Measurements from ENCODE around the gene ARL3.

DNA sequence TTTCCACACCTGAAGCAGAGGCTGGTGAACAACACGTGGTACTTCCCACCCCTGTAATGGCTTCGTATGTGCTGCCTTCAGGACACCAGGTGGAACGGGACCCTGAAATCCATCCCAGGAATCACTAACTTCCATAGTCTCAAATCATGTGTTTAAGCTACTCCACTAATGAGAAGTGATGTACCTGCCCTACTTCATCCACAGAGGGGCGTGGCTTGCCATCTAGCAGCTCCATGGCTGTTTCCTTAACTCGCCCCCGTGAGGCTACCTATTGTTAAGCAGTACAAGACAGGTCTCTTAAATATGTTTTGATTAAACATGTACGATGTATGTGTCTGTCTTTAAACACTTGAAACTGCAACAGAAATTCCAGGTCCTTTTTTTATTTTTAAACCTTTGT is 31.8 kb downstream of the ARL3 start:
- TF ChIP-seq, protein P1, sequence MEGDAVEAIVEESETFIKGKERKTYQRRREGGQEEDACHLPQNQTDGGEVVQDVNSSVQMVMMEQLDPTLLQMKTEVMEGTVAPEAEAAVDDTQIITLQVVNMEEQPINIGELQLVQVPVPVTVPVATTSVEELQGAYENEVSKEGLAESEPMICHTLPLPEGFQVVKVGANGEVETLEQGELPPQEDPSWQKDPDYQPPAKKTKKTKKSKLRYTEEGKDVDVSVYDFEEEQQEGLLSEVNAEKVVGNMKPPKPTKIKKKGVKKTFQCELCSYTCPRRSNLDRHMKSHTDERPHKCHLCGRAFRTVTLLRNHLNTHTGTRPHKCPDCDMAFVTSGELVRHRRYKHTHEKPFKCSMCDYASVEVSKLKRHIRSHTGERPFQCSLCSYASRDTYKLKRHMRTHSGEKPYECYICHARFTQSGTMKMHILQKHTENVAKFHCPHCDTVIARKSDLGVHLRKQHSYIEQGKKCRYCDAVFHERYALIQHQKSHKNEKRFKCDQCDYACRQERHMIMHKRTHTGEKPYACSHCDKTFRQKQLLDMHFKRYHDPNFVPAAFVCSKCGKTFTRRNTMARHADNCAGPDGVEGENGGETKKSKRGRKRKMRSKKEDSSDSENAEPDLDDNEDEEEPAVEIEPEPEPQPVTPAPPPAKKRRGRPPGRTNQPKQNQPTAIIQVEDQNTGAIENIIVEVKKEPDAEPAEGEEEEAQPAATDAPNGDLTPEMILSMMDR (IDR thresholded peaks at IDR 0.05), result no peak
- no peak for TF ChIP-seq POLR2A (IDR thresholded peaks at IDR 0.05)
- no peak for TF ChIP-seq POLR2AphosphoS5 (IDR thresholded peaks at IDR 0.05)

Measured in suprapubic skin (tissue), 4 donors.